GM20000 (cell line): ENCODE measurements around the gene DDX42.

Source experiments
- DNase-seq: peaks from one replicate; pipeline ENCODE4 v3.0.0; 2012; ENCODE audit warnings: low spot score
- TF ChIP-seq, protein P1 (sequence below): IDR thresholded peaks from 2 replicates; pipeline ENCODE4 v1.5.1; 2012; ENCODE audit warnings: mild to moderate bottlenecking, control low read depth; ENCODE audit errors: extremely low read depth, missing control alignments

Gene DDX42

GRCh38 chr17:63798572-63799106 is 24.7 kb downstream of the DDX42 start:
- TF ChIP-seq, protein P1, sequence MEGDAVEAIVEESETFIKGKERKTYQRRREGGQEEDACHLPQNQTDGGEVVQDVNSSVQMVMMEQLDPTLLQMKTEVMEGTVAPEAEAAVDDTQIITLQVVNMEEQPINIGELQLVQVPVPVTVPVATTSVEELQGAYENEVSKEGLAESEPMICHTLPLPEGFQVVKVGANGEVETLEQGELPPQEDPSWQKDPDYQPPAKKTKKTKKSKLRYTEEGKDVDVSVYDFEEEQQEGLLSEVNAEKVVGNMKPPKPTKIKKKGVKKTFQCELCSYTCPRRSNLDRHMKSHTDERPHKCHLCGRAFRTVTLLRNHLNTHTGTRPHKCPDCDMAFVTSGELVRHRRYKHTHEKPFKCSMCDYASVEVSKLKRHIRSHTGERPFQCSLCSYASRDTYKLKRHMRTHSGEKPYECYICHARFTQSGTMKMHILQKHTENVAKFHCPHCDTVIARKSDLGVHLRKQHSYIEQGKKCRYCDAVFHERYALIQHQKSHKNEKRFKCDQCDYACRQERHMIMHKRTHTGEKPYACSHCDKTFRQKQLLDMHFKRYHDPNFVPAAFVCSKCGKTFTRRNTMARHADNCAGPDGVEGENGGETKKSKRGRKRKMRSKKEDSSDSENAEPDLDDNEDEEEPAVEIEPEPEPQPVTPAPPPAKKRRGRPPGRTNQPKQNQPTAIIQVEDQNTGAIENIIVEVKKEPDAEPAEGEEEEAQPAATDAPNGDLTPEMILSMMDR: no peak
- no peak for DNase-seq

DNA sequence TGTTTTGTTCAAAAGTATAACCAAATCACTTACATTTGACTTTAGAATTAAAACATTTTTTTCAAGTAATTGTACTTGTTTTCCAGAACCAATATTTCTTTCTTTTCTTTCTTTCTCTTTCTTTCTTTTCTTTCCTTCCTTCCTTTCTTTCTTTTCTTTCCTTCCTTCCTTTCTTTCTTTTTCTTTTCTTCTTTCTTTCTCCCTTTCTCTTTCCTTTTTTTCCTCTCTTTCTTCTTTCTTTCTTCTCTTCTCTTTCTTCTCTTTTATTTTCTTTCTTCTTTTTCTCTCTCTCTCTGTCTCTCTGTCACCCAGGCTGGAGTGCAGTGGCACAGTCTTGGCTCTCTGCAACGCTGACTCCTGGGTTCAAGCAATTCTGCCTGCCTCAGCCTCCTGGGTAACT is 26.8 kb downstream of the DDX42 start:
- DNase-seq: no peak
- TF ChIP-seq, protein P1: no peak

- DNase-seq: no peak
- TF ChIP-seq, protein P1: no peak
These were observed 30.4 kb downstream of the DDX42 start for GRCh38 chr17:63804328-63804727.

DNA sequence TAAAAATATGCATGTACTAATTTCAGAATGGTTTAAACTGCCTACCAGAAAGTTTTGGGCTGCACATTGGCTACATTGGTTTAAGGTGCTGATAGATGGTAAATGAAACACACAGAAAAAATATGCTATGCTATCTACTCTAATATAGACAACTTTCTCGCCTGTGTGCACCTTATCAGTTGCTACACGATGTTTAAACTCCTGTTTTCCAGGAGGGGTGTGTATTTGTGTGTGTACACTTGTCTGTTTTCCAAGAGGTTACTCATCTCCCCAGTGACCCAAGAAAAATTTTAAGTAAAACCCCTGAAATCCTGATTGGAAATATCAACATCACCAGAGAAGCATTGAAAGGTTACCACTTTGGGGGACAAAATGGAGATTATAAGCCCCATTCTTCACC is 31.6 kb downstream of the DDX42 start:
- no peak for DNase-seq
- TF ChIP-seq, protein P1: no peak

DNA sequence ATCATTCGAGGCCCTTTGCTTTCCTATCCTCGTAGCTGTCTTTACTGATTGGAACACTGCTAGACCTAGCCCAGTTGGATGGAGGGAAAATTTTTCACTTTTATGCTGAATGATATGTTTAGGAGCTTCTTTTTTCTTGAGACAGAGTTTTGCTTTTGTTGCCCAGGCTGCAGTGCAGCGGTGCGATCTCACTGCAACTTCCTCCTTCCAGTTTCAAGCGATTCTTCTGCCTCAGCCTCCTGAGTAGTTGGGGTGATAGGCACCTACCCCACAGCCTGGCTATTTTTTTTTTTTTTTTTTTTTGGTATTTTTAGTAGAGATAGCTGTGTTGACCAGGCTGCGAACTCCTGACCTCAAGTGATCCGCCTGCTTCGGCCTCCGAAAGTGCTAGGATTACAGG is 36.0 kb downstream of the DDX42 start:
- no peak for DNase-seq
- TF ChIP-seq, protein P1: no peak

GRCh38 chr17:63816123-63816522 is 42.2 kb downstream of the DDX42 start:
- TF ChIP-seq, protein P1: no peak
- DNase-seq: no peak

GRCh38 chr17:63816669-63817068 is 42.7 kb downstream of the DDX42 start:
- DNase-seq: no peak
- TF ChIP-seq, protein P1: no peak
